ENCODE data around the gene IFT81. TPM values are rescaled to one million over a fixed set of nuclear protein-coding genes. Genes with fewer than 3 reads are reported as not detected.

IFT81 gene
- total and polyA plus RNA-seq, 4 experiments from 2014 or later, result 0.57 to 1.3 (median 1.2) TPM

- Histone ChIP-seq H3K4me3 (ENCODE audit: low read length in 2 of 2) (no peak overlapping the region), H3K27me3 (ENCODE audit: insufficient read depth, low read length) (no peaks in the 10 kb centered on the region), H3K9me3 (ENCODE audit: control insufficient read depth in 1 of 2, low read length in 2 of 2) (no peaks in the 10 kb centered on the region), H3K27ac (ENCODE audit: low read depth, low read length) (no peak overlapping the region), H3K36me3 (ENCODE audit: insufficient read depth, low read length) (no peaks in the 10 kb centered on the region), H3K4me1 (ENCODE audit: insufficient read depth, low read length) (no peaks in the 10 kb centered on the region)
- Mint-ChIP-seq H3K27ac (no peak overlapping the region), H3K4me3 (no peak overlapping the region), H3K36me3 (no peaks in the 10 kb centered on the region), H3K9me3 (no peaks in the 10 kb centered on the region), H3K4me1 (peaks cover 0 to 6% (median 1%) of the 10 kb centered on the region in 4 donors), H3K27me3 (no peaks in the 10 kb centered on the region)
- intact Hi-C loops (cut with micrococcal nuclease), result no loop called here
- CTCF ChIA-PET (ENCODE audit: partially characterized antibody), result interaction anchor here (1.0 to 1.2 kb wide), 2 partner anchors 13 to 66 kb away, joined by 3 read pairs; no protein-coding TSS in a partner anchor
- DNase-seq, result no peak
- POLR2A ChIA-PET (ENCODE audit: partially characterized antibody), result no interaction called here
Observed at GRCh38 chr12:110165540-110166159, 41.5 kb downstream of the IFT81 start.

DNA sequence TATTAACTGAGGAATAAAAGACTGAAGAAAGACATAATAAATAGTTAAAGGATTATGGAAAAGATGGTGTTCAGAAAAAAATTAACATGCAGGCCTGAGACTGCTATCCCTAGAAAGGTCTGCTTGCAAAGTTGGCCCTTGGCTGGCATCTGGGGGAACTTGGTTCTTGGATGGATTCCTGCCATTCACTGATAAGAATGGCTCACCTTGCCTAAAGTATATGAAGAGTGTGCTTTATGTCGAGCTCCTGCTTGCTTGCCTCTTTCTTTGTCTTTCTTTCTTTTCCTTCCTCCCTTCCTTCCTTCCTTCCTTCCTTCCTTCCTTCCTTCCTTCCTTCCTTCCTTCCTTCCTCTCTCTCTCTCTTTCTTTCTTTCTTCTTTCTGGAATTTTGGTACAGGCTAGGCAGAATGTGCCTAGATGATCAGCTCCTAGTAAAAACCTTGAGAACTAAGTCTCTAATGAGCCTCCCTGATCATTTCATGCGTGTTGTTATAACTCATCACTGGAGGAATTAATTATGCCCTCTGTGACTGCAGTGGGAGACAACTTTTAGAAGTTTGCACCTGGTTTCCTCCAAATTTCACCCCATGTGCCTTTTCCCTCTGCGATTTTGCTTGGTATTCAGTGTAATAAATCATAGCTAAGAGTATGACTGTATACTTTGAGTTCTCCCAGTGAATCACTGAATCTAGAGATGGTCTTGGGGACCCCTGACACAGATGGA, 44.7 kb downstream of the IFT81 start:
- Histone ChIP-seq H3K27ac (ENCODE audit: low read depth, low read length) (no peak overlapping the region), H3K4me3 (ENCODE audit: low read length in 2 of 2) (no peak overlapping the region), H3K9me3 (ENCODE audit: control insufficient read depth in 1 of 2, low read length in 2 of 2) (no peaks in the 10 kb centered on the region), H3K36me3 (ENCODE audit: insufficient read depth, low read length) (no peaks in the 10 kb centered on the region), H3K27me3 (ENCODE audit: insufficient read depth, low read length) (no peaks in the 10 kb centered on the region), H3K4me1 (ENCODE audit: insufficient read depth, low read length) (no peaks in the 10 kb centered on the region)
- H3K27me3 Mint-ChIP-seq, result no peaks in the 10 kb centered on the region
- H3K9me3 Mint-ChIP-seq, result no peaks in the 10 kb centered on the region
- H3K27ac Mint-ChIP-seq, result peak overlapping the region in 1 of 7 donors; percentile 48
- CTCF ChIA-PET (ENCODE audit: partially characterized antibody), result no interaction called here
- DNase-seq, result no peak
- POLR2A ChIA-PET (ENCODE audit: partially characterized antibody), result interaction anchor here (0.7 kb wide), 1 partner anchor 606 kb away, joined by 3 read pairs; no protein-coding TSS in a partner anchor
- no peak overlapping the region for H3K4me3 Mint-ChIP-seq
- H3K4me1 Mint-ChIP-seq, result peaks cover 0 to 6% (median 1%) of the 10 kb centered on the region in 4 donors
- no peaks in the 10 kb centered on the region for H3K36me3 Mint-ChIP-seq
- intact Hi-C loops (cut with micrococcal nuclease), result no loop called here

GRCh38 chr12:110170535-110171185, 46.5 kb downstream of the IFT81 start:
- no peak overlapping the region for H3K4me3 Mint-ChIP-seq
- ChIA-PET CTCF (ENCODE audit: partially characterized antibody) (no interaction called here), POLR2A (ENCODE audit: partially characterized antibody) (no interaction called here)
- H3K27me3 ChIP-seq (ENCODE audit: insufficient read depth, low read length), result no peaks in the 10 kb centered on the region
- no peaks in the 10 kb centered on the region for H3K9me3 ChIP-seq (ENCODE audit: control insufficient read depth in 1 of 2, low read length in 2 of 2)
- H3K36me3 Mint-ChIP-seq, result no peaks in the 10 kb centered on the region
- intact Hi-C loops (cut with micrococcal nuclease), result no loop called here
- no peak overlapping the region for H3K27ac ChIP-seq (ENCODE audit: low read depth, low read length)
- H3K9me3 Mint-ChIP-seq, result no peaks in the 10 kb centered on the region
- DNase-seq, result no peak
- H3K27me3 Mint-ChIP-seq, result no peaks in the 10 kb centered on the region
- H3K36me3 ChIP-seq (ENCODE audit: insufficient read depth, low read length), result no peaks in the 10 kb centered on the region
- H3K4me1 ChIP-seq (ENCODE audit: insufficient read depth, low read length), result no peaks in the 10 kb centered on the region
- H3K4me1 Mint-ChIP-seq, result peaks cover 0 to 6% (median 1%) of the 10 kb centered on the region in 4 donors
- H3K4me3 ChIP-seq (ENCODE audit: low read length in 2 of 2), result no peak overlapping the region
- H3K27ac Mint-ChIP-seq, result no peak overlapping the region

DNA sequence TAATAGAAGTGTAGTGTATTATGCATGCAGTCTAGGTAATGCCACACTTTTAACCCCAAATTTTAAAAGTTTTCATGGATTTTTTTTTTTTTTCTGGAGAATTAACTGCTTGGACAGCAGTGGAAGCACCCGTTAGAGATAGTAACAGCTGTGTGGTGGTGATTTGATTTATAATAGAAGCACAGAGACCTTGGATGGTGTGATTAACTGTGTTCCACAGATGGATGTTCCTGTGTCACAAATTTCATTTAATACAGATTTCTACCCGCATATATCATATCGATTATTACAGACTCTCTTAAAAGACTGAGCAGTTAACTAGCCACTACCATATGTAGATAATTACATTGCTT, 47.0 kb downstream of the IFT81 start:
- H3K9me3 Mint-ChIP-seq, result no peaks in the 10 kb centered on the region
- no peak overlapping the region for H3K27ac Mint-ChIP-seq
- H3K4me3 Mint-ChIP-seq, result no peak overlapping the region
- intact Hi-C loops (cut with micrococcal nuclease), result no loop called here
- no peak overlapping the region for H3K27ac ChIP-seq (ENCODE audit: low read depth, low read length)
- DNase-seq, result no peak
- no peaks in the 10 kb centered on the region for H3K36me3 ChIP-seq (ENCODE audit: insufficient read depth, low read length)
- no peaks in the 10 kb centered on the region for H3K36me3 Mint-ChIP-seq
- H3K9me3 ChIP-seq (ENCODE audit: control insufficient read depth in 1 of 2, low read length in 2 of 2), result no peaks in the 10 kb centered on the region
- ChIA-PET CTCF (ENCODE audit: partially characterized antibody) (no interaction called here), POLR2A (ENCODE audit: partially characterized antibody) (no interaction called here)
- no peaks in the 10 kb centered on the region for H3K27me3 Mint-ChIP-seq
- no peaks in the 10 kb centered on the region for H3K27me3 ChIP-seq (ENCODE audit: insufficient read depth, low read length)
- peaks cover 0 to 6% (median 1%) of the 10 kb centered on the region in 4 donors for H3K4me1 Mint-ChIP-seq
- H3K4me3 ChIP-seq (ENCODE audit: low read length in 2 of 2), result no peak overlapping the region
- H3K4me1 ChIP-seq (ENCODE audit: insufficient read depth, low read length), result no peaks in the 10 kb centered on the region

DNA sequence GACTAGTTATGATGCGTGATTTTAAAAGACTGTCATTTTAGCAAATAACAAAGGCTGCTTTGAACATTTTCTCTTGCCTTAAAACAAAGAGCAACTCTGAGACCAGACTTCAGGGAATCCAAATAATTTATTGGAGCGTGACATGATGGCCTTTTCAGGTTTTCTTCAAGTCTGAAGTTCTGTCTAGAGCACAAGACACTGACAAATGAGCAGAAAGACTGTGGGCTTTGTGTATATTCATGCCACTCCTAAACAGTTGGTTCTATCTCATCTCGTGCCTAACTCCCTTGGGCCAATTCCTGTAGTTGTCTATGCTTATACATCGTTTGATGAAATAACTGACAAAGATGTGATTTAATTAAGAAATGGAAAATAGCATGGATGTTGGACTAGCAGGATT, 47.5 kb downstream of the IFT81 start:
- Mint-ChIP-seq H3K4me3 (no peak overlapping the region), H3K9me3 (no peaks in the 10 kb centered on the region), H3K27ac (no peak overlapping the region), H3K4me1 (peaks cover 0 to 6% (median 1%) of the 10 kb centered on the region in 4 donors), H3K36me3 (no peaks in the 10 kb centered on the region), H3K27me3 (no peaks in the 10 kb centered on the region)
- intact Hi-C loops (cut with micrococcal nuclease), result no loop called here
- Histone ChIP-seq H3K9me3 (ENCODE audit: control insufficient read depth in 1 of 2, low read length in 2 of 2) (no peaks in the 10 kb centered on the region), H3K27me3 (ENCODE audit: insufficient read depth, low read length) (no peaks in the 10 kb centered on the region), H3K4me3 (ENCODE audit: low read length in 2 of 2) (no peak overlapping the region), H3K4me1 (ENCODE audit: insufficient read depth, low read length) (no peaks in the 10 kb centered on the region), H3K27ac (ENCODE audit: low read depth, low read length) (no peak overlapping the region), H3K36me3 (ENCODE audit: insufficient read depth, low read length) (no peaks in the 10 kb centered on the region)
- POLR2A ChIA-PET (ENCODE audit: partially characterized antibody), result no interaction called here
- no peak for DNase-seq
- CTCF ChIA-PET (ENCODE audit: partially characterized antibody), result no interaction called here

GRCh38 chr12:110174373-110174996, 50.3 kb downstream of the IFT81 start:
- no peak overlapping the region for H3K4me3 ChIP-seq (ENCODE audit: low read length in 2 of 2)
- CTCF ChIA-PET (ENCODE audit: partially characterized antibody), result no interaction called here
- intact Hi-C loops (cut with micrococcal nuclease), result no loop called here
- H3K9me3 ChIP-seq (ENCODE audit: control insufficient read depth in 1 of 2, low read length in 2 of 2), result no peaks in the 10 kb centered on the region
- Mint-ChIP-seq H3K36me3 (no peaks in the 10 kb centered on the region), H3K4me1 (no peaks in the 10 kb centered on the region), H3K27me3 (no peaks in the 10 kb centered on the region), H3K9me3 (no peaks in the 10 kb centered on the region), H3K4me3 (no peak overlapping the region), H3K27ac (no peak overlapping the region)
- no peaks in the 10 kb centered on the region for H3K27me3 ChIP-seq (ENCODE audit: insufficient read depth, low read length)
- DNase-seq, result no peak
- H3K36me3 ChIP-seq (ENCODE audit: insufficient read depth, low read length), result no peaks in the 10 kb centered on the region
- POLR2A ChIA-PET (ENCODE audit: partially characterized antibody), result no interaction called here
- no peaks in the 10 kb centered on the region for H3K4me1 ChIP-seq (ENCODE audit: insufficient read depth, low read length)
- no peak overlapping the region for H3K27ac ChIP-seq (ENCODE audit: low read depth, low read length)

DNA sequence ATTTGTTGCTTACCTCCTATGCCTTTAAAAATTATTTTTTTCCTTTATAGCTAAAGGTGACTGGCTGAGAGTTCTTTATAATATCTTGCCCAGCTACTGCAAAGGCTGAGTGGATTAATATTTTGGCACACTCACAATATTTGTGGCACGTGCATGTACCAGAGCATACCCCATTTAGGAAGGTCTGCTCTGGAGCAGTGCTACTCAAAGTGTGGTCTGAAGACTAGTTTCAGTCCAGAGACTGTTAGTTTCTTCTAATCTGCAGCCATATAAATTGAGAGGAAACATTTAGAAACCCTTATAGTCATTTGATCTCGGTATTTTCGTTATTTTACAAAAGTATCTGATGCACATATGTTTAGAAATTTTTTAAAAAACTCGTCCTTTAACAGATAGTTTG, 51.0 kb downstream of the IFT81 start:
- intact Hi-C loops (cut with micrococcal nuclease), result no loop called here
- Histone ChIP-seq H3K4me1 (ENCODE audit: insufficient read depth, low read length) (no peaks in the 10 kb centered on the region), H3K27me3 (ENCODE audit: insufficient read depth, low read length) (no peaks in the 10 kb centered on the region), H3K36me3 (ENCODE audit: insufficient read depth, low read length) (no peaks in the 10 kb centered on the region), H3K27ac (ENCODE audit: low read depth, low read length) (no peak overlapping the region), H3K4me3 (ENCODE audit: low read length in 2 of 2) (no peak overlapping the region), H3K9me3 (ENCODE audit: control insufficient read depth in 1 of 2, low read length in 2 of 2) (no peaks in the 10 kb centered on the region)
- ChIA-PET CTCF (ENCODE audit: partially characterized antibody) (no interaction called here), POLR2A (ENCODE audit: partially characterized antibody) (no interaction called here)
- H3K9me3 Mint-ChIP-seq, result no peaks in the 10 kb centered on the region
- H3K4me1 Mint-ChIP-seq, result no peaks in the 10 kb centered on the region
- H3K27ac Mint-ChIP-seq, result no peak overlapping the region
- H3K36me3 Mint-ChIP-seq, result no peaks in the 10 kb centered on the region
- no peak for DNase-seq
- H3K4me3 Mint-ChIP-seq, result no peak overlapping the region
- no peaks in the 10 kb centered on the region for H3K27me3 Mint-ChIP-seq

All from CD4-positive, alpha-beta memory T cell (primary cell).